HG03103 (cell line): ENCODE measurements around the gene PLXDC2.

ENCODE experiments used
- ATAC-seq: cut with Tn5 transposase; IDR thresholded peaks from one replicate; pipeline ENCODE4 v1.9.1; 2021; ENCODE audit warnings: low read depth; ENCODE audit not compliant: unreplicated experiment

Gene PLXDC2

DNA sequence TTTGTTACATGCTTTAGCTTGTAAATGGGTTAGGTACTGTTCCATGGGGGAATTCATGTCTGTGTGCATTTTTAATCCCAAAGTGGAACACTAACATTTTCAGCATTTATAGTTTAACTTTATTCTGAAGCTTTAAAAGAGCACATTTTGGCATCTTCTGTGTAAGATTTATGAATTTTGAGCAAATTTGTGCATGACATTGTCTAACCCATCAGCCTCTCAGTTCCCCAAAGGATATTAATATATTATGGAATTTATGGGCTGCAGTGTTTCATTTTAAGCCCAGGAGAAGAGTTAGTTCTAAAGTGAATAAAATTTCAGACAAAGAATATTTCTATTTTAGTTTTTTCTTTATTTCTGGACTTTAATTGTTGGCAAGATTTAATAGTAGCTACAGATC is 421.4 kb downstream of the PLXDC2 start:
- no peak for ATAC-seq

DNA sequence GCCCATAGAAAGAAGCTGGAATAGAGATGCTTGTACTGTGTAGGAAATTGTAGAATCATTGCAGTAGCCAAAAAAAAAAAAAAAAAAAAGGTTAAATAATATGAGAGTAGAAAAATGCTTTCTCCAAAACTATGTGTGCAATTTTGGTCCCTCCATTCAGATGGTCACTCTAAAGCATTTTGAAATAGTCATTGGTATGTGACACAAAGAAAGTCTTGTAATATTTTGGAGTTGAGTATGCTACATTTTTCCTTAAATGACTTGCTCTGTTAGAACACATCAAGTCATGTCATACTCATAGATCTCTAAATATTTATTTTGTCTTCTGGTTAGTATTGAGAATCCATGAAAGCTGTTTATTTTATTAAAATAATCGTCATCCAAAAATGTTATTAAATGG is 424.4 kb downstream of the PLXDC2 start:
- ATAC-seq, result no peak

DNA sequence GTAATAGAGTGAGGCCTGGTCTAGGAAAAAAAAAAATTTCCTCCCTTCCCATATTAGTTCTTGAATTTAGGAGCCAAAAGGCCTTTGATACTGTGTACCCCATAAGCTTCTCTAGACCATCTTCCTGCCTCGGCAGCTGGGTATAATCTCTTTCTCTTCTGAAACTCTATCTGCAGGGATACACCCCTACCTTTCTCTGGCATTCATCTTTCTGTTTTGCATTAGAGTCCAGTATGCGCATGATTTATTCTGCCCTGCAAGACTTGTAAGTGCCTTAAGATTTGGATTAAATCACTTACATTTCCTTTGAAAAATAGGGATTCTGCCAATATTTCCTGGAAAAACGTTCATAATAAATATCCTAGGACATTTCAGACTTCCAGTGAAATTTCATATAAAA is 431.2 kb downstream of the PLXDC2 start:
- no peak for ATAC-seq

DNA sequence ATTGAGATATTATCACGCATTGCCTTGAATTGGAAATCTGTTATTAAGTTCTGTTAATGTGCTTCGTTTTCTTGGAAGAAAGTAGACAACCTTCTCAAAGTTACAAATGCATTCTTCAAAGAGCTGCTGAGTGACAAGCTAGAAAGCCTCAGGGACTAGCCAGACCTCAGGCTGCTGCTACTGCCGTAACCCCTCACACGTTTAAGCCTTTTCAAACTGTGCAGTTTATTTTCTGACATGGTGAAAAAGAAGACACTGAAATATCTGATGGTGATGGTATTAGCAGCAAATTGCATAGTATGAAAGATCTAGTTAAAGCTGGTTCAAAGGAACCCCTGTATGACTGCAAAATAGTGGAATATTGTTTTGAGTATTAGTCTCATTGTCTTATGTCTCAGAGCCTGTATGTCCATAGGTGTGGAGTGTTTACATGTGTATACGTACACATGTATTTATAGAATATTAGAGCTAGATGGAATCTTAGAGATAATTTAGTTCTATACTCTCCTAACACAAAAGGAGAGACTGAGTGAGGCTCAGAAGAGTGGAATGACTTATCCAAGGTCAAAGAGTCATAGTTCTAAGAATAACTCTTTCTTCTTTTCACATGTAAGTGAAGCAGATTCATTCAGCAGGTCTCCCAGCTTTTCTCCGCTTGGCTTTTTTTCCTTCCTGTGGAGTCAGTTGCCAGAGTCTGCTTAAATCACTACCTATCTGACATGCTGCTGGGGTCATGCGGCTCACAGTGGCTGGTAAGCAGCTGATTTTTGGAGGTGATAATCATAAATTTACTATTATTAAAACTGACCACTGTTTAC is 431.9 kb downstream of the PLXDC2 start:
- ATAC-seq, result no peak

DNA sequence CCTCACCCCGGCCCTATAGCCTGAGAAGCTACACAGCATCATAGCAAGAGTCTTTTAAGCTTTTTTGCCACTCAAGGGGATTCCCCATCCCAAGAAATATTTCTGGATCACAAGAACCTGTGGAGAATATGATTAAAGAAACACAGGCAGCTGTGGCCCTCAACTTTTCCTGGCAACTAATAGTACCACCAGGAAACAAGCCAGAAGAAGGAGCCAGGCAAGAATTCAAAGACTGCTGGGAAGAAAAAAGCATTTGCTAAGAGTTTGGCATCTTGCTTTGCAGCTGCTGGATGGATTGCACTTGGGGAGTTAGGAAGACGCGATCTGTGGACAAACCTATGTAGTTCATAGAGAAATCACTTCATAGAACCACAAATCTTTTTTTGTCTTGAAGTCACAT is 437.8 kb downstream of the PLXDC2 start:
- ATAC-seq, result no peak

DNA sequence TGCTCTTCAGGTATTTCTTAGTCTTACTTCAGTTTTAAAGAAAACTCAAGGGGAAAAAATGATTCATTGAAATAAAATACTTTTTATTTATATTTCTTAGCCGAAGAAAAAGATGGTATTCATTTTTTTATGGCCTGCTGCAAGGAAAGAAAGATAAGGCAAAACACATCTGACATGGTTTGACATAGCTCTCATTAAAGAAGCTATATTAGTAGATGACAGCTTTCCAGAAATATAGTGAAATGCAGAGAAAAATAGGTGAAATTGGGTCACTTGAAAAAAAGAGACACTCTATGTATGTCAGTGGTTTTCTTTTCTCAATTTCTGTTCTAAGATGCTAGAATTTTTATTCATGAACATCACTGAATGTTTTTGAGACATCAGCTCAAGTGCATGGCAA is 438.3 kb downstream of the PLXDC2 start:
- ATAC-seq, result no peak

DNA sequence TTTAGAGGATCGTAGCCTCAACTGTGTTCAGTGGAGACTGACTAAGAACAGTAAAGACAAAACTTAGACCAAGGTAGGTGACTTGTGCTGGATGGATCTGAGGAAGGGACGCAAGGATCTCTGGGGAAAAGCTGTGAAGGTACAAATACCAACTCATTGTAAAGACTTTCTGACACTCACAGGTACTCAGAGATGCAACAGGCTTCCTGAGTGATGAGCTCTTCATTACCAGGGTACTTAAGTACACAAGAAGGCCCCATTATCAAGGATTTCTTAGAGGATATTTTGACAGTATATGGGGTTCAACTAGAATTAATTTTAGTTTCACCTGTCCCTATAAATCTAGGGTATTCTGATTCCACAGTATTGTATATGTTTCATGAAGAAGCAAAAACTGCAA is 440.7 kb downstream of the PLXDC2 start:
- no peak for ATAC-seq

DNA sequence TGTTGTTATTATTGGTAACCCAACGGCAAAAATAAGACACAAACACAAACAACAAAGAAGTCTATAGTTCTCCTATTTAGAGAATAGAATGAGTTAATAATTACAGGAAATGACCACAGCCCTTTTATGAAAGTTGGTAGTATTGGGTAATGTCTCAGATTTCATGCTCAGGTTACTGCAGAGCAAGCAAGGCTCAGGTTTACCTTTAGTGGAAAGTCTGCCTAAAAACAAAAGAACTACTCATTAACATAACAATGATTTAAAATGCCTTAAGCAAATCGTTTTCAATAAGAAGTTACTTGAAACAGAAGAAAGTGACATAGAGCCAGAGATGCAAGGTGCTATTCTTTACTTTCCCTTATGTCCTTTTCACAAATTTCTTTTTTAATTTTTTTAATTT is 441.2 kb downstream of the PLXDC2 start:
- no peak for ATAC-seq

DNA sequence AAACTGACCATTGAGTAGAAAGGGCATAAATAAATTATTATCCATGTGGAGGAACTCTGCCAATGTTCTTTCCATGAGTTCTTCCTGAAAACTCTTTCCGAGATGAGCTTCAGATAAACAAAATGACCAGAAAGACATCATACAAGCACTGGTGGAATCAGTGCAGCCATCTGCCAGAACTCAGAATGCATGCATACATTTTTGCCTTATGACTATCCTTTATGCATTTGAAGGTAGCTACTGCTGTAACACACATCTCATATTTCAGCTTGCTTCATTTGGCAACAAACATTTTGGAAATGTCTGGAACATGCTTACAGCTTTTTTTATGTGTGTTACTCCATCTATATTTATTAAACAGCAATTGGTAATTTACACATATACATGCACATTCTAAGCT is 448.9 kb downstream of the PLXDC2 start:
- ATAC-seq, result no peak

DNA sequence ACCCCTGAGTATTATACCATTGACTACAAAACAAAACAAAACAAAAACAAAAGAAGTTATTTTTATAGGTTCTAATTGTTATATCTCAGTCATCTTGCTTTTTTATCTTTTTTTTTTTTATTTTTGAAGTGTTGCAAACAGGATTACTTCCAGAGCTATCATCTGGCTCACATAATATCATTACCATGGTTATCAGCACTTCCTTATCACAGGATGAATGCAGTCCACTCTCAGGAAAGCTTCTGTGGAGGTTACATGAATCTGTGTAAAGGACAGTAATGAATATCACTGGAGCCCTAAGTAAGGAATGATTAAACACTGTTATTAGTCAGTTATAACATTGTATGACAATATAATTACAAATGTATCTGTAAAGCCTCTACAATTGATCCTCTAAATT is 451.5 kb downstream of the PLXDC2 start:
- ATAC-seq, result no peak

DNA sequence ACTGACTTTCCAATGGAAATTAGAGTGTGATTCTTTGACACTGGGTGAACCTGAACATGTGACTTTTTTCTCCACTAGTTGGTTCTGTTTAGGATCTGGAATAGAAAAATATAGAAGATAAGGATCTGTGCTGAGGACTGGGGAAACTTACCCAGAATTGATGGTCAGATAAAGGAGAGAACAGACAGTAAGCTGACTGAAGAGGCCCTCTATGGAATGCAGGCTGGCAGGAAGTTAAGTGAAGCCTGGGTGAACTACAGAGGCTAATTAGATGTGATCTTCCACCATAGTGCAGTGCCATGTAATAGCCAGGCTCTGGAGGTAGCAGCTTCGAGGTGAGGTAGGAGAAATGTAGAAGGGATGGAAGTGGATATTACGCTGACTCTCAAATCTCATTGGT is 455.3 kb downstream of the PLXDC2 start:
- no peak for ATAC-seq

DNA sequence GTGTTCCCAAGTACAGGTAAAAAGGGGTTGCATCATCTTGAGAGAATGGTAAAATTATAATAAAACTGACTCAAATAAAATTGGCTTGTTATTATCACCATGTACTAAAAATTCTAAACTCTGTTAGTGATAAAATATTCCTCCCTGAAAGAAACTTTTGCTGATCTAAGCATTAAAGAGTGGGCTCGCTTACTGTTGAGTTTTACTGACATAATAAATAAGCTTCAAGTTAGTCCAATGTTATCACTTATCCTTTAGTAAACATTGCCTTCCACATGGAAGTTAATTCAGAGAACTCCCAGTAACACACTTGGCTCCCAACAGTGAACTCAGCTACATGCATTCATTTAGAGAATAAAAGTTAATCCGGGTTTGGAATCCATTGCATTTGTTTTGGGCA is 456.4 kb downstream of the PLXDC2 start:
- no peak for ATAC-seq

DNA sequence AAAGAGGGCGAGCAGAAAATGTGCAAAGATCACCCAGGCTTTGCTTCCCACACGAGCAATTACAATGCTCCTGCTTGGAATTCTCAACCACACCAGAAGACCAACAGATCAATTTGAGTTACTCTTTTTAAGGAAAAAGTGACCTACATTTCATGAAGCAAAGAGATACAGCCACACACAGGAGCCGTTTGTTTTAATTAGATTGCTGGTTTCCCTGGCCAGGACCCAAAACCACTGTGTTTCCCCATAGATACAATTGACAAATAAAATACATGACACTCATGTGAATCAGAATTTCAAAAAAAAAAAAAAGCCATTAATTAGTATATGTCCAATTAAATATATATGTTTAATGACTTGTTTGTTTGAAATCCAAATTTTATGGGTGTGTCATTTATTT is 458.3 kb downstream of the PLXDC2 start:
- no peak for ATAC-seq

DNA sequence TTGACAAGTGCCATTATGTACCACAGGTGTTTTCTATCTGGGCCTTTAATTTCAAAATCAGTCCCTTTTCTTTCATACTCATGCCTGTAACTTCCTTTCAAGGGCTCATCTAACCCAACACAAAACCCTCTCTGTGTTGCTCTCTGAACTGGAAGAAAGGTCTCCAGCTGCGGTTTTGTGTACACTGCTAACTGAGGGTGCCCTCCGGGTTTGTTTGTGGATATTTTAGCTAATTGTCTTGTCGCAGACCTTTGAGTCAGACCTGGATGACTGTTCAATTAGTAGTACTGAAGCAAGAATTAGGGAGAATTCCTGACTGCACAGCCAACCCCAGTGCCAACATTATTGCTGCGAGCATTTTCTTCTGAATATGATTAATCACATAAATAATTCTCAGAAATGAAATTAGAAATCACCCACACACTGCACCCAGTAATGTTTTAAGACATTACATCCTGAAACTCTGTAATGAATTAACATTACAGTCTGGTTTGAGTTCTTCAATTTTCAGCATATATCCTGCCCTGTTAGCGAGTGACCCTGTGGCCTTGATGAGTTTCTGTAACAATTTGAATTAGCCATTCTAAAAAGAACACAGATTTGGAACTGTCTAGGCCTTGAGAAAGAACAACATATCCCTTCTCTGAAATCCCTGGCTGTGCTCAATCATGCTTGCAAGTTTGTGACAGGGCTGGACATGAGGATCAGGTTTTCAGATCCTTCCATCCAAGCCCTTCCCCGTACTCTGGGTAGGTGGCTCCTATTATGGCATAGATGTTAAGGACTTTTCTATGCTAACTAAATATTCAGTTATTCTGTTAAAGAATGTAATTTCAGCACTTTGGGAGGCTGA is 460.1 kb downstream of the PLXDC2 start:
- no peak for ATAC-seq

DNA sequence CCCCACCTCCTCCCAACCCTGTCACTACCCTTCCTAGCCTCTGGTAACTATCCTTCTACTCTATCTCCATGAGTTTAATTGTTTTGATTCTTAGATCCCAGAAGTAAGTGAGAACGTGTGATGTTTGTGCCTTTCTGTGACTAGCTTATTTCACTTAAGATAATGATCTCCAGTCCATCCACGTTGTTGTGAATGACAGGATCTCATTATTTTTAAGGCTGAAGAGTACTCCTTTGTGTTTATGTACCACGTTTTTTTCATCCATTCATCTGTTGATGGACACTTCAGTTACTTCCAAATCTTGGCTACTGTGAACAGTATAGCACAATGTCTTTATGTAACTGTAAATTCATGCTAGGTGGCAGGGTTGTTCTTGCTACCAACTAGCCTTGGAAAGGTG is 461.6 kb downstream of the PLXDC2 start:
- no peak for ATAC-seq

DNA sequence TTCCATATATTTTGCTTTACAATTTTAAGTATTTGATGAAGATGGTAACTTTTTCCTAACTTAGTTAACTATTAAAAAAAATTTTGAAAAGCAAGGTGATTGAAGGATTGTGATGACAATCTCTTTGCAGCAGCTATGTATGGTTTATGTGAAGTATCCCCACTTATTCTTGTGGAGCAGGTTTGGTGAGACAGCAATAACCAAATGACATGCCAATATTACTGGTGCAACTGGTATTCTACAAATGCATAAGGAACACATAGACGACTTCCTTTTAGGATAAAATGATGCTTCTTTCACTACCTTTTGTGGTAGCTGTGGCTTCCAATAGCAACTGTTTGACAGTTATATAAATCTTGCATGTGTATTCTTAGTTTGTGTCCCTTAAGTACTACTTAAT is 465.3 kb downstream of the PLXDC2 start:
- no peak for ATAC-seq

DNA sequence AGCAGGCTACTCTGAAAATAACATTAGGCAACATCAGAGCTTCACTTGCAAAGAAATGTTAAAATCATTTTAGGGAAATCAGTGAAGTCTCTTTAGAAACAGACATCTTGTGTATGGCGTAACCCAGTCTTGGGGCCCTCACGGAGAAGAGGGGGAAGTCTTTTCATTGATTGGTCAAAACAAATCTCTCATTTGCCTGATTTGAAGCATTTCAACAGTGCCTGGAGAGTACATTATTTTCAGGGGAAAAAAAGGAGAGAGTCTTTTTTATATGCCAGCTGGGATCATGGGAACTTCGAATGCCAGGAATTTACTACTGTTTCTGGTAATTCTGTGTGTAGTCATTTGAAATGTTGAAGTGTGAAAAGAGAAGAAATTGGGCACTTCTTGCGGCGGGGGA is 471.4 kb downstream of the PLXDC2 start:
- no peak for ATAC-seq

DNA sequence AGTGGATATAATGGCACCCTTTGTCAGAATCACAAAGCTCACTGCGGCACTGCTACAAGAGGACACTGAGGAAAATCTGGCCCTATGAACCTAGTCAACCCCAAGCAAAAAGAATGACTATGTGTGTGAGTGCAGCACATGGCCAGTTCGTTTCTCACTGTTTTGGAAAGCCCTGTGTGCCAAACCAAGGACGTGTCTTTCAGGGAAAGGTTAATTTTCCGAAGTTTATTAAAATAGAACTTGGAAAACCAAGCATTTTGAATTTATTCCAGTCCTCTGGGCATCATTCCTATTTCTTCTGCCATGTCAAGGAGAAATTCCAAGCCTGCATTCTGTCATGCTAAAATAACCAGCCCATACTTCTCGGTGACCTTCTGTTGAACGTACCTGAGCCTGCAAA is 471.8 kb downstream of the PLXDC2 start:
- ATAC-seq, result no peak

DNA sequence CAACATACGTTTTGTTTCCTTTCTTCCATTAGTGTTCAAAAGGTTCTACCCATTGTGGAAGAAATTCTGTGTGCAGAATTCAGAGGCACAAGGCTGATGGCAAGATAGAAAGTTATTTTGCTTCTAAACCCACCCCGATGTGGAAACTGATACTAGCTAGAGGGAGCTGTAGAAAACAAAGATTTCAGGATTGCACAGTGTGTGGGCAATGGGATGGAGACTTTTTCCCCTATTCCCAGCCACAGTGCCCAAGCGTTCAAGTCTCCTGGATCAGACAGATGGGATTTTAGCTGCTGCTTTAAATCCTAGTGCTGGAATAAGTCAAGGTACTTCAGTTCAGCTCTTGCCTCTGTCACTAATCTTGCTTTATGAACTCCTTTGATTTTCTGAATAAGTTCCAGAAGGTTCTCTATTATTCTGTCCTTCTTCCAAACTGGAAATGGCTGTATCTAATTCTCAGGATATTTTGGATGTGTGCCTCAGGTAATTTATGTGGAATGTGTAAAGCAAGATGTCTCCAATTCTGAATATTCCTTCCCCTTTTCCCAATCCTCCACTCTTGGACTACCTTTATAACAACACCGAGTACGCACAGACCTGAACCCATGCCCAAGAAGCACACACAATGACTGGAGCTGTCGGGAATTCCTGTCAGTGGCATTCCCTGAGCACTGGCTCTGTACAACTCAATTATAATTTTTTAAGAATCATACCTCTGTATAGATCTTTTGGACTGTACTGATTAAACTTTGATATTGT is 473.0 kb downstream of the PLXDC2 start:
- ATAC-seq, result no peak

DNA sequence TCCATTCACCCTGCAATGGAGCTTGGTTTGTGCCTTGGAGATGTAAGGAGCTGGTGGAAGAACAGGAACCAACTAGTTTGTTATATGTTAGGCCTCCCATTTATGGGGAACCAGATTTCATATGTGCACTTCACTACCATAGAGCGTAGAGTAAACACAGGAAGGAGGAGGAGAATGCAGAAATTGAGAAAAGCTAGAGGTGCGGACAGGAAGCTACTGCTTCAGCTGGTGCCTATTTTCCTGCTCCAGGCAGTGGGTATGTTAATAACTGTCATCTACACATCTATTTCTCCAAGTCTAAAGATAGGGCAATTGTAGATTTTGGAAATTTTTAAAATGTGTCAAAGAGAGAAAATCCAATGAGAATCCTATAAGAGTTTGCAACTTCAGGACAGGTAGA is 482.2 kb downstream of the PLXDC2 start:
- ATAC-seq, result no peak

DNA sequence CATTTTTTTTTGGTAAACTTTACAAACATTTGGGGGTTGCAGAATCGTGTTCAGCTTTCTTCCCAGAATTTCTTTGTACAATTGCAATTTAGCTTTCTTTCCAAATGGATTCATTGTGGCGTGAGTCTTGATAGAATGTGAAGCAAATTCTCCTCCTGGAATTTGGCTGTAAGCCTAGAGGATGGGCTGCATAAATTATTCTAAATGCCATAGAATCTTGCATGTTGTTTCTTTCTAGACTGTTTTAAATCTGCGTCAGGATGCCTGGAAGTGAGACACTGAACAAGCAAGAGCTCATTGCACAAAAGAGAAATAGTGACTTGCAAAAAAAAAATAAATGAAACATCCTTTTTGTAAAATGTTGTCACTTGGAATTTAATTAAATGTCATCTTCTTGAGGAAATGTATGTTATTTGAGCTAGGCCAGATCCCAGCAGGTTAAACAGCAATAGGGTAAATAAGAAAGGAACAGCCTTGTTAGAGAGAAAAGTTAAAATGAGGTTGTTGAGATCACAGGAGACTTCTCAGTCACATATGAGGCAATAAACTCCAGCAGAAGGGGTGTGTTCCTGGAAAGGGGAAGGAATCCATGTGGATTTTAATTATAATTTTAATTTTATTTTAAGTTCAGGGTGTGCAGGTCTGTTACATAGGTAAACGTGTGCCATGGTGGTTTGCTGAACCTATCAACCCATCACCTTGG is 483.0 kb downstream of the PLXDC2 start:
- no peak for ATAC-seq
